GM18909 (cell line): ENCODE data around the gene LRFN5.
A peak's percentile ranks its signal among the peaks of the same experiment; 100 is the strongest.
"Not testable (repeated sequence)": the region's sequence is repeated elsewhere in the genome, so short reads cannot be mapped to it uniquely, and the experiment has no call there.

Experiments
- ATAC-seq: cut with Tn5 transposase; IDR thresholded peaks from one replicate; pipeline ENCODE4 v1.9.1; 2021; ENCODE audit warnings: mild to moderate bottlenecking; ENCODE audit not compliant: unreplicated experiment, poor library complexity

The LRFN5 gene

GRCh38 chr14:41634286-41634685 lies 27.6 kb downstream of the LRFN5 start:
- ATAC-seq: no peak

GRCh38 chr14:41636492-41637392 lies 30.1 kb downstream of the LRFN5 start:
- no peak for ATAC-seq

DNA sequence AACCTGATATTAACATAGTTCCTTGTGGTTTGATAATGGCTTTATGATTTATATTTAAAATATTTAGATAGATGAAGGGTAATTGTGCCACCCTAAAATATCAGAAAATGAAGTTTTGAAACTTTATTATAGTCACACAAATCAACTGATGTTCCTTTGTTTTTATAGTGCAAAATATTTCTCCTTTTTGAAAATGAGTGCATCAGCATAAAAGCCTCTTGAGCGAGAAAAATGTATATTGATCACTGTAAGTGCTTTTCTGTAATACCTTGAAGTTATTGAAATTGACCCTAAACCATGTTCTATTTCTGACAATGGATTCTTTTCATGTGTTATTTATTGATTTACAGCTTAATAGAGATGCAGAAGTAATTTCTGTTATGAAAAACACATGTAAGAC lies 35.0 kb downstream of the LRFN5 start:
- ATAC-seq: no peak

DNA sequence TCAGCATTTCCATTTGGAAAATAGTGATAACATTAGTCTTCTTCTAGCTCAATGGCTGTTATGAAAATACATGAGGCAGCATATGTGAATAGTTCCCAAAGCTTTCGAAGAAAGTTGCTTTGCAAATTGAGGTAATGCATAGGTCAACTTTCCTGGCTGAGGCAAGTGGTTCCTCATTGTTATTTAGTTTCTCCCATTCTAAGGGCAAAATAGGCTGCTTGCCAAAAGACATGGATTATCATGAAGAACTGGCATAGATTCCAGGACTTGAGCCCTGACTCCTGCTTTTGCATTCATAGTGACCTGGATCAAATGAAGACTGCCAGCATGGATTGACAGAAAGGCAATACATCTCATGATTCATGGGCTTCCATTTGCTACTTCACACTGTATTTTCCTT lies 35.7 kb downstream of the LRFN5 start:
- no peak for ATAC-seq

DNA sequence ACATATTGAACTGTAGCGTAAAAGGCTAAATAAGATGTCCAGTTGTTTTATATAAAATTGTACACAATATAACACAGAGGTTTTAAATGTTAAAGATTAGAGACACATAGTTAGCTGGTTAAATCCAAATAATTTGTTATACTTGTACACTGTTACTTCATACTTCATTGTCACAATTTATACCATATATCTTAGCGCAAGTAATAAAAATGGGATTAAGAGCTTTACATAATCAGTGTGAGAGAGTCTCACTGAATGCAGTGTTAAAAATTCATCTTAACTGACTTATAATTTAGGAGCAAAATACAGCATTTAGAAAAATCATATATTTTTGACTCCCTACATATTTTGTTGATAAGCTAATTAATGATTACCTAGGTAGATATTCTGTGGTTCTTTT lies 36.1 kb downstream of the LRFN5 start:
- no peak for ATAC-seq

- ATAC-seq: no peak
Observed at GRCh38 chr14:41644606-41645005, 37.9 kb downstream of the LRFN5 start.

GRCh38 chr14:41650802-41651201 lies 44.1 kb downstream of the LRFN5 start:
- no peak for ATAC-seq

GRCh38 chr14:41654196-41654595 lies 47.5 kb downstream of the LRFN5 start:
- no peak for ATAC-seq

- no peak for ATAC-seq
Observed at GRCh38 chr14:41662780-41663472, 56.2 kb downstream of the LRFN5 start.

DNA sequence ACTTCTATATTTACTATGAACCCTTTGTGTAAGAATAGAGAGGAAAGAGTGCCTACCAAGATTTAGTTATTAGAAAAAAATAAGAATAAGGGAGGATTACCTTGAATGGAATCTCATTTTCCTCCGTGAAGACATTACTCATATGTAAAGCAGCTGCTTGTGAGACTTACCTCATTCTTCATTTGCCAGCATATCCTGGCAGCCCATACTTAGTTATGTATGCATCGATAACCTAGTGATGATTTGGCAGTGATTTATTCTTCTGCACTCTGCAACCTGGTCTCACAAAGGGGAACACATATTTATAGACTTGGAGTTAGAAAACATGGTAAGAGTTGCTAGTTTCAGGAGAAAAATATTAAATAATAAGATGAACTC lies 56.8 kb downstream of the LRFN5 start:
- no peak for ATAC-seq

GRCh38 chr14:41666301-41666700 lies 59.6 kb downstream of the LRFN5 start:
- ATAC-seq: no peak

DNA sequence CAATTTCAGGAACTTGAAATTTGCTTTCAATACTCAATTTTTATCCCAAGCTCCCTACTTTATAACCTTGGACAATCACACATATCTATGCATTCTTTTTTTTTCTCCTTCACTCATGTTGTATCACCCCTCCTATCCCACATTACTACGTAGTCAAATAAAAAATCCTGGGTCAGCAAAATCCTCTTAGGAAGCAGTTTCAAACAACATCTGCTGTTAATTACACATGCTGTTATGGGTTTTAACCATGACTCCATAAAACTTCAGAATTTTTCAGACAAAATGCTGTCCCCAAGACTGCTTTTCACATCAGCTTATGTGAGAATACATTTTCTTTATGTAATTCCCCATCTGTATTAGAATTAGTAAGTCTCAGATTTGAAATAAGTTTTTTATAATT lies 61.7 kb downstream of the LRFN5 start:
- no peak for ATAC-seq

GRCh38 chr14:41673601-41674000 lies 66.9 kb downstream of the LRFN5 start:
- ATAC-seq: not testable (repeated sequence)

- not testable (repeated sequence) for ATAC-seq
Observed at GRCh38 chr14:41674511-41674971, 67.9 kb downstream of the LRFN5 start.

- ATAC-seq: no peak
Observed at GRCh38 chr14:41699486-41699885, 92.8 kb downstream of the LRFN5 start.

DNA sequence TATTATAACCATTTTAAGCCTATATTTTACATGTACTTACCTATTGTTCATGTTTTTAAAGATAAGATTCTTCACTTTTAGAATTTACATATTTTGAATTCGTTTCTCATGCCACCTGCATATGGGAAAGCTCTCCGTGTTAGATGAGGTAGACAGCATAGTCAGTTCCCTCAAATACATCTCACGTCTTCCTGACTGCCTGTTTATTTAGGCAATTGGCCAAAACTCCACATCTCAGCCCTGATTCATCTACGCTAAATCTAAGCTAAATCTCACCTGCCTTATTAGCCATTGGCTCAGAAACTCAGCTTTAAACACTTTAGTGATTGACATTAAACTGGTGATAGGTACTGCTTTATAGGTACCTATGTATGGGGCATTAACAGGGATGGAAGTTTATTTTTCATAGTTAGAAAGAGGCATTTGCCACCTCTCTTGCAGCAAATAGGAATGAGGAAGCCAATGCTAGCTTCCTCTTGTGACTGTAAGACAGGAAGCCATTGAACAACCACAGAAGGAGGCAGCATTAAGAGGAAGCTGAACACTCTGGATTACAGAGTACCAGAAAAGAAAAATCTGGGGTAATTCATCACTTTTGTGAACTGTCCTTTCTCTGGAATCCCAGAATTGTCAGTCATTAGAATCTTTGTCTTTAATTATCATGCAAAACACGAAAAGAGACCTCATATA lies 111.9 kb downstream of the LRFN5 start:
- no peak for ATAC-seq

- no peak for ATAC-seq
Observed at GRCh38 chr14:41739203-41739602, 132.5 kb downstream of the LRFN5 start.

GRCh38 chr14:41743140-41743539 lies 136.5 kb downstream of the LRFN5 start:
- no peak for ATAC-seq

- peak; percentile 96 for ATAC-seq
Observed at GRCh38 chr14:41749429-41749828, 142.8 kb downstream of the LRFN5 start.

DNA sequence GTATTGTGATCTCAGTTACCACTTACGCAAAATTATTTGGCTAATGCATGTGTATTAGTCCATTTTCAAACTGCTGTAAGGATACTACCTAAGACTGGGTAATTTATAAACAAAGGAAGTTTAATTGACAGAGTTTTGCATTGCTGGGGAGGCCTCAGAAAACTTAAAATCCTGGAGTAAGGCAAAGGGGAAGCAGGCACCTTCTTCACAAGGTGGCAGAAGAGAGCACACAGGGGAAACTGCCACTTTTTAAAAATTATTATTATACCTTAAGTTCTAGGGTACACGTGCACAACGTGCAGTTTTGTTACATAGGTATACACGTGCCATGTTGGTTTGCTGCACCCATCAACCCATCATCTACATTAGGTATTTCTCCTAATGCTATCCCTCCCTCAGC lies 143.9 kb downstream of the LRFN5 start:
- ATAC-seq: not testable (repeated sequence)
